Mesendoderm (in vitro differentiated cells): ENCODE measurements around the gene FAM117A.
A peak's percentile ranks its signal among the peaks of the same experiment; 100 is the strongest.

ENCODE experiments used
- DNase-seq: peaks from one replicate; pipeline ENCODE4 v3.0.0; 2013
- H2AK5ac ChIP-seq: 2 replicates; pipeline ENCODE4 v1.6.1; 2013; ENCODE audit warnings: low read length, inconsistent platforms
- H2BK120ac ChIP-seq: 2 replicates; pipeline ENCODE4 v1.6.1; 2013; ENCODE audit warnings: low read depth, mild to moderate bottlenecking, low read length, moderate library complexity, mixed read lengths
- H2BK15ac ChIP-seq: replicated peaks from 2 replicates; pipeline ENCODE4 v1.6.1; 2013; ENCODE audit warnings: low read depth, mild to moderate bottlenecking, moderate library complexity
- H2BK5ac ChIP-seq: 2 replicates; pipeline ENCODE4 v1.6.1; 2013; ENCODE audit warnings: low read length, inconsistent platforms
- H3K18ac ChIP-seq: 2 replicates; pipeline ENCODE4 v1.6.1; 2013; ENCODE audit warnings: mild to moderate bottlenecking, low read length, mixed read lengths
- H3K23ac ChIP-seq: one replicate; pipeline ENCODE4 v1.6.1; 2013; ENCODE audit warnings: low read length
- H3K27ac ChIP-seq: 2 replicates; pipeline ENCODE4 v1.5.1; 2013; ENCODE audit warnings: low read depth, mild to moderate bottlenecking, inconsistent platforms, low read length, moderate library complexity
- H3K27me3 ChIP-seq: 2 replicates; pipeline ENCODE4 v1.6.1; 2013; ENCODE audit warnings: low read length, control low read depth, mild to moderate bottlenecking, inconsistent platforms; ENCODE audit not compliant: insufficient read depth, poor library complexity
- H3K36me3 ChIP-seq: 2 replicates; pipeline ENCODE4 v1.6.1; 2013; ENCODE audit warnings: low read length, inconsistent platforms; ENCODE audit not compliant: control insufficient read depth, insufficient read depth
- H3K4ac ChIP-seq: one replicate; pipeline ENCODE4 v1.6.1; 2013; ENCODE audit warnings: low read depth, mild to moderate bottlenecking, low read length, moderate library complexity
- H3K4me1 ChIP-seq: 2 replicates; pipeline ENCODE4 v1.6.1; 2013; ENCODE audit warnings: low read depth, low read length, inconsistent platforms; ENCODE audit not compliant: control insufficient read depth
- H3K4me2 ChIP-seq: 2 replicates; pipeline ENCODE4 v1.6.1; 2013; ENCODE audit warnings: low read length
- H3K4me3 ChIP-seq: 2 replicates; pipeline ENCODE4 v1.5.1; 2013; ENCODE audit warnings: mild to moderate bottlenecking, low read length
- H3K56ac ChIP-seq: one replicate; pipeline ENCODE4 v1.6.1; 2013; ENCODE audit warnings: low read length
- H3K79me1 ChIP-seq: 2 replicates; pipeline ENCODE4 v1.6.1; 2013; ENCODE audit warnings: low read length, inconsistent platforms
- H3K79me2 ChIP-seq: 2 replicates; pipeline ENCODE4 v1.6.1; 2013; ENCODE audit warnings: mild to moderate bottlenecking, low read length; ENCODE audit not compliant: control insufficient read depth, insufficient read depth
- H3K9ac ChIP-seq: 2 replicates; pipeline ENCODE4 v1.6.1; 2013; ENCODE audit warnings: low read length, inconsistent platforms
- H4K5ac ChIP-seq: one replicate; pipeline ENCODE4 v1.6.1; 2013; ENCODE audit warnings: low read length
- H4K8ac ChIP-seq: one replicate; pipeline ENCODE4 v1.6.1; 2013; ENCODE audit warnings: low read depth, mild to moderate bottlenecking, control low read depth, low read length, moderate library complexity
- WGBS: extraction: QIAGEN DNeasy Blood & Tissue Kit; methylation state at CpG from one replicate; pipeline ENCODE4 v1.1.7; 2013; ENCODE audit warnings: low lambda C conversion rate, missing lambda C conversion rate; ENCODE audit not compliant: insufficient coverage; ENCODE audit errors: extremely low coverage; 5-methylcytosine and 5-hydroxymethylcytosine counted together

Gene FAM117A

DNA sequence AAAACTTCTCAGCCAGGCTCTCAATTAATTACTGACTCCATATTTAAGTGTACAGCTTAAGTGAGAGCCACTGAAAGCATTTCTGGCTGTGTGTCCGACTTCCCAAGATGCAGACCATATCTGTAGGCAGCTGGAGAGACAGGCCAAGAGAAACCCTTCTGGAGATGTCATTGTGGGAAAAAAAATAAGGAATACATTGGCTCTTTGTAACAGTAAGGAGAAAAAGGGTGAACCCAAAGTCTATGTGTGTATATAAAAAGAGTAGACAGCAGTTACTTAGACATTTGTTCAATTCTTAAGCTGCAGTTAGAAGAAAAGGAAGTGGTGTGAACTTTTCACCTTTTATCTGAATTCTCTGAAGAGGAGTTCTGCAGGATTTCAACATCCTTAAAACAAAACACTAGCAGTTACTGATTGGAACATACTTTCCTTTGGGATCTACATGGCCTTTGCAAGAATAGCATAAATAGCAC lies 21.7 kb downstream of the FAM117A start:
- Histone ChIP-seq H3K79me1 (peaks cover 2% of the 10 kb centered on the region), H3K4me3 (no peak overlapping the region), H4K8ac (no peak overlapping the region), H2BK15ac (no peak overlapping the region), H3K4ac (no peak overlapping the region), H3K4me2 (no peak overlapping the region), H3K23ac (no peak overlapping the region), H2BK120ac (no peak overlapping the region), H3K27me3 (no peaks in the 10 kb centered on the region), H3K4me1 (no peaks in the 10 kb centered on the region), H2AK5ac (no peak overlapping the region), H3K79me2 (no peaks in the 10 kb centered on the region), H3K56ac (no peak overlapping the region), H2BK5ac (no peak overlapping the region), H3K18ac (no peak overlapping the region), H3K27ac (no peak overlapping the region), H3K36me3 (no peaks in the 10 kb centered on the region), H4K5ac (no peak overlapping the region), H3K9ac (no peak overlapping the region)
- no CpG with 5 or more reads among the region's 1 CpG for WGBS
- no peak for DNase-seq

DNA sequence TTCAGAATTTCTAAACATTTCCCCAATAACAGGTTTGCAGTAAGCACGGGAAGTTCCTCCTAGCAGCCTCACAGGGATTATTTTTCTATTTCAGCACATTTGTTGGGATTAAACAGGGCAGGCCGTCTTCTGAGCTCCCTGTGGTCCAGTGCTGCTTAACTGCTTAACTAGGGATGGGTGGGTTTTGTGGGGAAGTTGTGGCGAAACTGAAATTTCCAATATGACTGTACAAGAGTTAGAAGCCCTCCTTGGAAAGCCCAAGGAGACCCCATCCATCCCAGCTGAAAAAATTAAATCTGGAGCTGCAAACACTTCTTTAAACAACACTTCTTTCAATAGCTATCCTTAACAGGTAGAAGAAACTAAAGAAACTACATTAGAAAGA lies 22.2 kb downstream of the FAM117A start:
- Histone ChIP-seq H3K23ac (no peak overlapping the region), H3K79me2 (no peaks in the 10 kb centered on the region), H2BK15ac (no peak overlapping the region), H2BK120ac (no peak overlapping the region), H3K9ac (no peak overlapping the region), H3K4me3 (no peak overlapping the region), H3K4ac (no peak overlapping the region), H4K5ac (no peak overlapping the region), H3K36me3 (no peaks in the 10 kb centered on the region), H3K4me2 (no peak overlapping the region), H3K4me1 (no peaks in the 10 kb centered on the region), H3K27me3 (no peaks in the 10 kb centered on the region), H4K8ac (no peak overlapping the region), H3K56ac (no peak overlapping the region), H3K18ac (no peak overlapping the region), H3K27ac (no peak overlapping the region), H2BK5ac (no peak overlapping the region), H3K79me1 (peaks cover 2% of the 10 kb centered on the region), H2AK5ac (no peak overlapping the region)
- WGBS: no CpG with 5 or more reads among the region's 3 CpGs
- no peak for DNase-seq

DNA sequence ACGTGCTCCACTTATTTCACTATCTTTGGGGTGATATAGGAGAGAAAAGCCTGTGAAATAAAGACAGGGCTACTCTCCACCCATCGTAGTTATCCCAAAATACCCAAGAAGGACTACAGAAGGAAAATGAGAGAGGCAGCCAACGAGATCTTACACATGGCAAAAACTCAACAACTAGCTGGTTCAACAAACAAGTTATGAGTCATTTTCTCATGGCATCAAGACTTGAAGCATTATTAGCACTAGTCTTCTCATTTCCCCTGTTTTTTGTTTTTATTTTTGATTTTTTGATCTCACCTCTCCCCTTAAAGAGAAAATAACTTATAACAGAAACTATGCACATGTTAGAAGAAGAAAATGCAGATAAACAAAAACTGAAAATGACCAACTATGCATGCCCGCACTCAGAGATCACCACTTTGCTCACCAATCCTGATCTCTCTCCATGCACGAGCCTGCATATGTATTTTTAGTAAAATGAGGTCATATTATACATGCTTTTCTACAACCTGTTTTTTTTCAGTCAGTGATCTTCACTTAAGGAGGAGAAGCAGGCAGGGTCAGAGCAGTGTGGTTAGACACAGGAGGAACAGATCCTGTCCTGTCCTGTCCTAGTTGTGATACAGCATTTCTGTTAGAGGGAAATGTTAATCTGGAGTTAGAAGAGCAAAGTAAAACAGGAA lies 22.8 kb downstream of the FAM117A start:
- Histone ChIP-seq H2BK120ac (no peak overlapping the region), H3K36me3 (no peaks in the 10 kb centered on the region), H3K18ac (no peak overlapping the region), H4K8ac (no peak overlapping the region), H3K27ac (no peak overlapping the region), H2BK15ac (no peak overlapping the region), H3K79me1 (peaks cover 2% of the 10 kb centered on the region), H4K5ac (no peak overlapping the region), H3K4ac (no peak overlapping the region), H3K4me3 (no peak overlapping the region), H3K79me2 (no peaks in the 10 kb centered on the region), H3K4me2 (no peak overlapping the region), H3K9ac (no peak overlapping the region), H3K56ac (no peak overlapping the region), H3K4me1 (no peaks in the 10 kb centered on the region), H2AK5ac (no peak overlapping the region), H2BK5ac (no peak overlapping the region), H3K27me3 (no peaks in the 10 kb centered on the region), H3K23ac (no peak overlapping the region)
- DNase-seq: no peak
- no CpG with 5 or more reads among the region's 5 CpGs for WGBS

DNA sequence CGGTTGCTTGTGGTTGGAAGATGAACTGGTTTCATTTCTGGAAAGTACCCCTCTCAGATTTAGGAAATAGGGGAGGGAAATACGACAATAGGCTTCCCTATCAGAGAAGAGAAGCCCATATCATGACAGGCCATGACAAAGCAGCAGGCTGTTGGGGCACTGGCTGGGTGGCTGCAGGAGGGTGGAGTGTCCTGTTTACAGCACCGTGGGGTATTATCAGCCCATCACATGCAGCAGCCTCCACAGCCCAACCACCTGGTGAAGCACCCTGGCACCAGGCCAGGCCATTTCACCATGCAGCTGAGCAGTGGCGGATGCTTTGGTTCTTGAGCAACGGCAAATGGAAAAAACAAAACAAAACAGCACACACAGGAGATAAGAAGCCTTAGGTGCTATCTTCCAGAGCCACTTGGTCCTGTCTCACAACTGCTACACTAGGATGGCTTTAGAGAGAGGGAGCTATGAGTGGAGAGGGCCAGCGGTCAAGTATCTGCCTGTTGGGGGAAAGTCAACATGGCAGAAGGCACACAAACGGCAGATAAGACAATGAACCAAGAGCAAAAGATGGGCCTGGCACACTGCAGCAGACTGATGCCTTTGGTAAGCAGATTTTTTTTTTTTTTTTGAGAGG lies 24.2 kb downstream of the FAM117A start:
- H2BK5ac ChIP-seq: no peak overlapping the region
- no peak overlapping the region for H3K4me3 ChIP-seq
- WGBS: no CpG with 5 or more reads among the region's 7 CpGs
- H3K18ac ChIP-seq: no peak overlapping the region
- no peaks in the 10 kb centered on the region for H3K79me2 ChIP-seq
- no peaks in the 10 kb centered on the region for H3K4me1 ChIP-seq
- no peak overlapping the region for H4K8ac ChIP-seq
- H3K4me2 ChIP-seq: no peak overlapping the region
- DNase-seq: peak; percentile 62
- no peak overlapping the region for H3K27ac ChIP-seq
- no peak overlapping the region for H2AK5ac ChIP-seq
- no peak overlapping the region for H3K4ac ChIP-seq
- no peaks in the 10 kb centered on the region for H3K36me3 ChIP-seq
- peaks cover 2% of the 10 kb centered on the region for H3K79me1 ChIP-seq
- H4K5ac ChIP-seq: no peak overlapping the region
- H3K27me3 ChIP-seq: no peaks in the 10 kb centered on the region
- no peak overlapping the region for H3K23ac ChIP-seq
- H2BK15ac ChIP-seq: no peak overlapping the region
- H3K9ac ChIP-seq: no peak overlapping the region
- H2BK120ac ChIP-seq: no peak overlapping the region
- no peak overlapping the region for H3K56ac ChIP-seq

DNA sequence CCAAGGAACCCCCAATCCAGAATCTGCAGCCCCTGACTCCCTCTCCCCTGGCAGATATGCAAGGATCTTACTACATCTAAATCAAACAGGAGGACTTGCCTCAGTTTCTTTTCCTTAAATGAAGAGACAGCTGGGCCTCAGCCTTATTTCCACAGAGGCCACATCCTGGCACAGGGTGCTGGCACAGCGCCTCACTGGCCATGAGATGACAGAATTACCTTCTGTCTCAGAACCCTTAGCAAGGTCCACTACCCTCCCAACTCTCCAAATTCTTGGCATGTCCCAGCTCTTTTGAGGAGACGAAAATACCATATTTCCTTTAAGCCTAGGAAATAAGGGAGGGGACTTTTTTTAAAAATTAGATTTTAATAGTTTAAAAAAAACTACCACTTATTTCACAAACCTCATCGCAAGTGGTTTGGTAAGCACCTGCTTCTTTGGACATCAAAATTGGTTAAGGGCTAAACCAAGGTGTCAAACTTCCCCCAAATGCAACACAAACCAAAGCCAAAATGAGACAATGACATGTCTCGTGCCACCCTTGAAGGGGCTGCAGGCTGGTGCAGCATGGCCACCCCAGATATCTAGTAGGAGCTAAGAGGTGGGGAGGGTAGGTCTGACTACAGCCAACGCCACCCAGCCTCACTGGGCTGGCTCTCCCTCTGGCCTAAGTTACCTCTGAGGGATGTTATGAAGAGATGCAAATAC lies 25.3 kb downstream of the FAM117A start:
- no peak overlapping the region for H2BK15ac ChIP-seq
- H3K79me1 ChIP-seq: peaks cover 2% of the 10 kb centered on the region
- H3K4me2 ChIP-seq: no peak overlapping the region
- no peak overlapping the region for H2AK5ac ChIP-seq
- no CpG with 5 or more reads among the region's 5 CpGs for WGBS
- no peak overlapping the region for H3K4ac ChIP-seq
- H4K8ac ChIP-seq: no peak overlapping the region
- no peaks in the 10 kb centered on the region for H3K27me3 ChIP-seq
- DNase-seq: no peak
- H3K36me3 ChIP-seq: no peaks in the 10 kb centered on the region
- no peak overlapping the region for H3K56ac ChIP-seq
- H2BK120ac ChIP-seq: no peak overlapping the region
- no peak overlapping the region for H3K18ac ChIP-seq
- no peak overlapping the region for H3K4me3 ChIP-seq
- H4K5ac ChIP-seq: no peak overlapping the region
- H3K9ac ChIP-seq: no peak overlapping the region
- no peaks in the 10 kb centered on the region for H3K4me1 ChIP-seq
- H2BK5ac ChIP-seq: no peak overlapping the region
- no peaks in the 10 kb centered on the region for H3K79me2 ChIP-seq
- H3K23ac ChIP-seq: no peak overlapping the region
- H3K27ac ChIP-seq: no peak overlapping the region
